ENCODE measurements around the gene JPT1.

- TF ChIP-seq POLR2A (IDR thresholded peaks at IDR 0.05; ENCODE audit: low read length) (no peak), GATA1 (IDR thresholded peaks at IDR 0.05; ENCODE audit: low read depth, low read length) (no peak)
These were observed 14.7 kb upstream of the JPT1 start for GRCh38 chr17:75168998-75169397.
